Left colon (tissue), 2 donors: ENCODE data around the gene FERMT1. TPM values are rescaled to one million over a fixed set of nuclear protein-coding genes. Genes with fewer than 3 reads are reported as not detected.
A peak's percentile ranks its signal among the peaks of the same experiment; 100 is the strongest.
"Not testable (repeated sequence)": the region's sequence is repeated elsewhere in the genome, so short reads cannot be mapped to it uniquely, and the experiment has no call there.

Experiments
- ATAC-seq: fragments of 200-7000 bp; cut with Tn5 transposase; one replicate; pipeline ENCODE4 v1.9.1; 2020; ENCODE audit warnings: mild to moderate bottlenecking, moderate library complexity
- DNase-seq, 2 donors: peaks; one replicate each; pipeline ENCODE4 v3.0.0-alpha.2; 2020
- intact Hi-C, 2 donors: fragments of 100-400 bp; cut with DNase I in 1 of 2; cut with micrococcal nuclease in 1 of 2; formaldehyde crosslinking; loops; one replicate each; pipeline versions ENCODE4 v1.11.2 to v1.14.0; 2022; cut with DNase I, micrococcal nuclease
- total RNA-seq, 2 donors: library from RNA; stranded (reverse); fragmentation: NEBNext Ultra II Directional; extraction: Animal tissue kit (Norgen Biotek cat#: 25700); gene quantifications; one replicate each; pipeline ENCODE4 v1.2.1, GENCODE V29; 2021
- donor health status: DM: no; HTN: no; CAD: no.
- donor health status: DM: yes; HTN: yes; CAD: no.

Gene FERMT1
- total RNA-seq, 2 donors from 2014 or later: 62.0 to 79.7 TPM

GRCh38 chr20:6120491-6120988, 2.3 kb downstream of the FERMT1 start:
- ATAC-seq (no peak), DNase-seq (no peak)
- intact Hi-C loops: no loop called here

GRCh38 chr20:6116758-6117157, 6.1 kb downstream of the FERMT1 start:
- peak; percentile 72 for ATAC-seq
- intact Hi-C loops: no loop called here
- no peak for DNase-seq

- no peak for ATAC-seq
- intact Hi-C loops: no loop called here
- no peak for DNase-seq
These were observed 7.5 kb downstream of the FERMT1 start for GRCh38 chr20:6115221-6115895.

- ATAC-seq (no peak), DNase-seq (no peak)
- intact Hi-C loops: no loop called here
These were observed 8.1 kb downstream of the FERMT1 start for GRCh38 chr20:6114696-6115095.

- ATAC-seq (no peak), DNase-seq (no peak)
- intact Hi-C loops: no loop called here
These were observed 8.9 kb downstream of the FERMT1 start for GRCh38 chr20:6113951-6114350.

- intact Hi-C loops, DNase-seq, ATAC-seq: not testable (repeated sequence)
These were observed 9.9 kb downstream of the FERMT1 start for GRCh38 chr20:6112965-6113364.

GRCh38 chr20:6108330-6108729, 14.5 kb downstream of the FERMT1 start:
- no peak for DNase-seq

GRCh38 chr20:6104493-6105188, 18.2 kb downstream of the FERMT1 start:
- DNase-seq: no peak
- no peak for ATAC-seq
- intact Hi-C loops: no loop called here

More at GRCh38 chr20:6108330-6108729, 14.5 kb downstream of the FERMT1 start:
- intact Hi-C loops: no loop called here
- ATAC-seq: no peak

GRCh38 chr20:6103301-6103700, 19.5 kb downstream of the FERMT1 start:
- peak; percentile 94 for ATAC-seq
- no peak for DNase-seq

GRCh38 chr20:6101346-6101745, 21.5 kb downstream of the FERMT1 start:
- intact Hi-C loops: no loop called here

More at GRCh38 chr20:6103301-6103700, 19.5 kb downstream of the FERMT1 start:
- intact Hi-C loops: no loop called here

GRCh38 chr20:6100246-6100645, 22.6 kb downstream of the FERMT1 start:
- ATAC-seq: no peak
- DNase-seq: no peak
- intact Hi-C loops: no loop called here

More at GRCh38 chr20:6101346-6101745, 21.5 kb downstream of the FERMT1 start:
- ATAC-seq (no peak), DNase-seq (no peak)

GRCh38 chr20:6099819-6100218, 23.0 kb downstream of the FERMT1 start:
- no peak for DNase-seq
- intact Hi-C loops: no loop called here

GRCh38 chr20:6095409-6095808, 27.4 kb downstream of the FERMT1 start:
- DNase-seq (no peak), ATAC-seq (peak; percentile 66)
- intact Hi-C loops: no loop called here

More at GRCh38 chr20:6099819-6100218, 23.0 kb downstream of the FERMT1 start:
- no peak for ATAC-seq

GRCh38 chr20:6094565-6094964, 28.3 kb downstream of the FERMT1 start:
- peak; percentile 56 for ATAC-seq
- DNase-seq: no peak
- intact Hi-C loops: no loop called here

GRCh38 chr20:6094063-6094462, 28.8 kb downstream of the FERMT1 start:
- intact Hi-C loops: no loop called here
- peak; percentile 26 to 48 for DNase-seq

GRCh38 chr20:6091661-6092060, 31.2 kb downstream of the FERMT1 start:
- intact Hi-C loops: no loop called here
- ATAC-seq: no peak
- DNase-seq: no peak

More at GRCh38 chr20:6094063-6094462, 28.8 kb downstream of the FERMT1 start:
- peak; percentile 84 for ATAC-seq

GRCh38 chr20:6086868-6087267, 36.0 kb downstream of the FERMT1 start:
- intact Hi-C loops: no loop called here
- DNase-seq: no peak
- peak; percentile 5 for ATAC-seq

- DNase-seq (no peak), ATAC-seq (no peak)
- intact Hi-C loops: no loop called here
These were observed 38.9 kb downstream of the FERMT1 start for GRCh38 chr20:6083926-6084325.

- ATAC-seq (no peak), DNase-seq (no peak)
- intact Hi-C loops: no loop called here
These were observed 41.6 kb downstream of the FERMT1 start for GRCh38 chr20:6081236-6081635.

- ATAC-seq (no peak), DNase-seq (no peak)
- intact Hi-C loops: loop anchor here (5.0 to 10.0 kb wide), 2 partner anchors 552 to 554 kb away; no protein-coding TSS in a partner anchor
These were observed 43.8 kb downstream of the FERMT1 start for GRCh38 chr20:6079016-6079415.
